BJ (cell line): Measurements from ENCODE around the gene SLC25A15. TPM values are rescaled to one million over a fixed set of nuclear protein-coding genes. Genes with fewer than 3 reads are reported as not detected.

Source experiments
- CTCF ChIA-PET: fragments of 350-600 bp; formaldehyde crosslinking; extraction: SDS; loops from one replicate; lab custom pipeline; 2021; ENCODE audit warnings: antibody characterized with exemption, inconsistent platforms; lab: Yijun Ruan, JAX
- POLR2A ChIA-PET: fragments of 300-600 bp; sonication (Branson Sonifier 250); formaldehyde crosslinking; extraction: SDS; loops from one replicate; lab custom pipeline; 2021; ENCODE audit warnings: antibody characterized with exemption; lab: Charles Lee
- DNase-seq: peaks from one replicate; pipeline ENCODE4 v3.0.0-alpha.2; 2011; ENCODE audit warnings: low read depth
- H3K27me3 ChIP-seq: 2 replicates; pipeline ENCODE4 v1.6.0; 2011; ENCODE audit warnings: low read length; ENCODE audit not compliant: control insufficient read depth, insufficient read depth
- H3K36me3 ChIP-seq: 2 replicates; pipeline ENCODE4 v1.5.1; 2011; ENCODE audit warnings: low read length; ENCODE audit not compliant: control insufficient read depth, insufficient read depth
- H3K4me3 ChIP-seq: 2 replicates; pipeline ENCODE4 v1.5.1; 2011; ENCODE audit warnings: low read depth, mild to moderate bottlenecking, control low read depth, low read length
- polyA plus RNA-seq: library from polyadenylated mRNA; depleted of rRNA; stranded (reverse); fragments of >200 nt; gene quantifications from 2 replicates; pipeline ENCODE4 v1.2.3, GENCODE V29; 2011
- TF ChIP-seq, protein P1 (sequence below): IDR thresholded peaks from 2 replicates; pipeline ENCODE4 v1.5.1; 2011; ENCODE audit warnings: low read depth, mild to moderate bottlenecking, control low read depth, inconsistent platforms, low read length, moderate library complexity; ENCODE audit not compliant: insufficient read depth

SLC25A15 gene
- polyA plus RNA-seq, 1 experiment = 4.7 TPM

DNA sequence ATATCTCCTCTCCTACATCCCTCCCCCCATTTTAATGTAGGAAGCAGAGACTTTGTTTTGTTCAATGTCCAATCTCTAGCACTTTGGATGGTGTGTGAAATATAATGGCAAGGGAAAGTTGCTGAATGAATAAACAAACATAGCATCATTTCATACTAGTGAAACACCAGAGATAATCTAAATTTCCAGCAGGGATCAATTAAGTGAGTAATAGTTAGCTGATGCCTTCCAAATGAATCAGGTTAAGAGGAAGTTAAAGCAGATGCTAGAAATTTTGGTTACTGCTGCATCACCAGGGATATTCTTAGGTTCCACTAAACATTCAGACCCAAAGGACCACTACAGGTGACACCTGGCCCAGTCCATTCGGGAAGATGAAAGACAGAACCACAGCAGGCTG, 26.6 kb upstream of the SLC25A15 start:
- ChIA-PET POLR2A (no interaction called here), CTCF (interaction anchor here (0.6 to 1.1 kb wide), 2 partner anchors 9 to 35 kb away, joined by 3 read pairs; no protein-coding TSS in a partner anchor)
- H3K36me3 ChIP-seq = no peaks in the 10 kb centered on the region
- no peak for DNase-seq
- TF ChIP-seq, protein P1, sequence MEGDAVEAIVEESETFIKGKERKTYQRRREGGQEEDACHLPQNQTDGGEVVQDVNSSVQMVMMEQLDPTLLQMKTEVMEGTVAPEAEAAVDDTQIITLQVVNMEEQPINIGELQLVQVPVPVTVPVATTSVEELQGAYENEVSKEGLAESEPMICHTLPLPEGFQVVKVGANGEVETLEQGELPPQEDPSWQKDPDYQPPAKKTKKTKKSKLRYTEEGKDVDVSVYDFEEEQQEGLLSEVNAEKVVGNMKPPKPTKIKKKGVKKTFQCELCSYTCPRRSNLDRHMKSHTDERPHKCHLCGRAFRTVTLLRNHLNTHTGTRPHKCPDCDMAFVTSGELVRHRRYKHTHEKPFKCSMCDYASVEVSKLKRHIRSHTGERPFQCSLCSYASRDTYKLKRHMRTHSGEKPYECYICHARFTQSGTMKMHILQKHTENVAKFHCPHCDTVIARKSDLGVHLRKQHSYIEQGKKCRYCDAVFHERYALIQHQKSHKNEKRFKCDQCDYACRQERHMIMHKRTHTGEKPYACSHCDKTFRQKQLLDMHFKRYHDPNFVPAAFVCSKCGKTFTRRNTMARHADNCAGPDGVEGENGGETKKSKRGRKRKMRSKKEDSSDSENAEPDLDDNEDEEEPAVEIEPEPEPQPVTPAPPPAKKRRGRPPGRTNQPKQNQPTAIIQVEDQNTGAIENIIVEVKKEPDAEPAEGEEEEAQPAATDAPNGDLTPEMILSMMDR = no peak
- no peak overlapping the region for H3K4me3 ChIP-seq
- no peaks in the 10 kb centered on the region for H3K27me3 ChIP-seq

DNA sequence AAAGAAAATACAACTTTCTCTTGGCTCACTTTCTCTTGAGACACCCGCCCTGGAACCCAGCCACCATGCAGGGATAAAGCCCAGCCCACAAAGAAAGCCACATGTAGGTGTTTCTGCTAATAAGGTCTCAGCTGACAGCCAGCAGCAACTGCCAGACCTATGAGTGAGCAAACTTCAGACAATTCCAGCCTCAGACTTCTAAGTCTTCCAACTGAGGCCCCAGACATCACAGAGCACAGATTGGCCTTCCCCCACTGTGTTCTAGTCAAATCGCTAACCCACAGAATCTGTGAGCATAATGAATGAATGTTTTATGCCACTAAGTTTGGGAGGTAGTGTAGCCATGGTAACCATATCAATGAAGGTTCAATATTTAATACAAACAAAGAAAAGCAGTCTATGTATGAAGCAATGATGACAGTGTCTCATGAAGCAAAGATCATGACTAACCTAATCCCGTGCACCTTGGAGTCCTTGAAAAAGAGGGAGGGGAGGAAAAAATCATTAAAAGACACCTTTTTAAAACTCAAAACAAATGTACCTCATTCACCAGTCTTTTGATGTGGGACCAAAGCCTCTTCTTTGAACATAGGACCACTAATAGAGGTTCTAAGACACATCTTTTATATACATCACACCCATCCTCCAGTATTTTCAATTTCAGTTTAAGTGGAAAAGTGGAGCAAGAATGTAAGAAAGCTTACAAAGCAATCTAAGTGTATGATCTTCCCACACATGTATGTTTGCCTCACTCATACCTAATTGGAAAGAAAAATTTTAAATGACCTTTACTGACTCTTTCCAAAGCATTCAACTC, 24.6 kb upstream of the SLC25A15 start:
- Histone ChIP-seq H3K4me3 (no peak overlapping the region), H3K36me3 (no peaks in the 10 kb centered on the region), H3K27me3 (no peaks in the 10 kb centered on the region)
- TF ChIP-seq, protein P1 = no peak
- ChIA-PET POLR2A (no interaction called here), CTCF (interaction anchor here (1.2 kb wide), 1 partner anchor 13 kb away, joined by 4 read pairs; no protein-coding TSS in a partner anchor)
- DNase-seq = no peak

DNA sequence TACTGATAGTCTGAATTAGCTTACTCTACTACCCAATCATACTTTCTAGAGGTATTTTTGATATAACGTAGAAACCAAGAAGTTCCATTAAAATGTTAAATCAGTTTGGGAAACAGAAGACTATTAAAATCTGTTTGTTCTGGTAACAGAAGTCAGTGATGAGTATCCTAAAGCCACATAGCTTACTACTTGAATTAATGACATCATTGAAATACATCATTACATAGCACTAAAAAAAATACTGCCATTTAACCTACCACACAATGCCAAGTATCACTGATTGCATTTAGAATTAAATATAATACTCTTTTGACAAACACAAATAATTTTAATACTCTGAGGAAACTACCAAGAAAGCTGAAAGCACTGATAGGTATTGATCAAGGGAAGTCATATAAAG, 23.8 kb upstream of the SLC25A15 start:
- H3K4me3 ChIP-seq = no peak overlapping the region
- TF ChIP-seq, protein P1 = no peak
- H3K36me3 ChIP-seq = no peaks in the 10 kb centered on the region
- H3K27me3 ChIP-seq = no peaks in the 10 kb centered on the region
- DNase-seq = no peak
- POLR2A ChIA-PET = no interaction called here
- CTCF ChIA-PET = interaction anchor here (1.2 kb wide), 1 partner anchor 12 kb away, joined by 4 read pairs; no protein-coding TSS in a partner anchor

DNA sequence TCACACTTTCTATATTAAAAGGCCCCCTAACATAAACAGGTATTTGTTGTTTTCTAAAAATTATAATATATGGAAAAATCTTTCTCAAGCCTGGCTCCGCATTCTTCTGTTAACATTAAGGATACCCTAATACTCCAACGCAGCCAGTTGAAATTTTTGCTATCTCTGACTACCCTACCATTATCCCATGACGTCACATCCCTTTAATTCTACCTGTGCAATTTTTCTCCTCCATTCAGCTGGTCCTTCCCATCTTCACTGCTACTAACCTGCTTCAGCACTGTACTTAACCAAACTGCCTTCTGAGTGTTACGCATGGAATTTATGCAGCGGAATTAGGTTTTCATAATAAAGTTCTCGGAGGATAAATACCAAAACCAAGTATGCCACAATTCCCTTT, 19.4 kb upstream of the SLC25A15 start:
- no peaks in the 10 kb centered on the region for H3K36me3 ChIP-seq
- no peaks in the 10 kb centered on the region for H3K27me3 ChIP-seq
- ChIA-PET CTCF (no interaction called here), POLR2A (no interaction called here)
- H3K4me3 ChIP-seq = peak overlapping the region; percentile 54
- DNase-seq = no peak
- TF ChIP-seq, protein P1 = no peak

DNA sequence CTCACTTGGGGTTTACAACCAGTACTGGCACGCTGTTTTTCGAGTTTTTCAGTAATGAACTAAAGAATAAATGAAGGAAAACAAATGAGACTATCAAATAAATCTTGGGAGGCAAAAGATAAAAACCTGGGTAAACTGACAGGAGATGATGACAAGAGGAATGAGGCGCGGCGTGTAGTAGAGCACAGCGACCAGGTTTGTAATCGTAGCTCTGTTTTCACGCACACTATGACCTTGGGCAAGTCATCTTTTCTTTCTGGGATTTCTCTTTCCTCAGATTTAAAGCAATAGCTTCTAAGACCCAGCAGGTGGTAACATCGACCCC, 18.8 kb upstream of the SLC25A15 start:
- H3K27me3 ChIP-seq = no peaks in the 10 kb centered on the region
- no peak for DNase-seq
- H3K4me3 ChIP-seq = peak overlapping the region; percentile 54
- TF ChIP-seq, protein P1 = no peak
- ChIA-PET CTCF (no interaction called here), POLR2A (no interaction called here)
- H3K36me3 ChIP-seq = no peaks in the 10 kb centered on the region
